NB4 (cell line): ENCODE measurements around the gene EBF3.

ENCODE experiments used
- DNase-seq: peaks from one replicate; pipeline ENCODE4 v3.0.0; 2010; ENCODE audit warnings: low read depth
- H3K4me3 ChIP-seq: one replicate; pipeline ENCODE4 v1.5.1; 2011; ENCODE audit warnings: mild to moderate bottlenecking, low read depth, low read length, moderate library complexity
- CTCF ChIP-seq: IDR thresholded peaks from one replicate; pipeline ENCODE4 v1.5.1; 2012; ENCODE audit warnings: low read depth, low read length
- MYC ChIP-seq: IDR thresholded peaks from 2 replicates; pipeline ENCODE4 v1.6.1; 2011; ENCODE audit warnings: low read depth, low read length
- POLR2A ChIP-seq: IDR thresholded peaks from 2 replicates; pipeline ENCODE4 v1.6.1; 2011; ENCODE audit warnings: mild to moderate bottlenecking; ENCODE audit not compliant: insufficient read length; ENCODE audit errors: extremely low read depth
- TF ChIP-seq, protein P1 (sequence below): IDR thresholded peaks from 2 replicates; pipeline ENCODE4 v1.6.1; 2011; ENCODE audit warnings: low read depth, low read length

EBF3 gene

GRCh38 chr10:129890170-129890569 lies 73.9 kb downstream of the EBF3 start:
- H3K4me3 ChIP-seq: no peak overlapping the region
- no peak for DNase-seq
- TF ChIP-seq POLR2A (no peak), MYC (no peak), CTCF (no peak)
- TF ChIP-seq, protein P1, sequence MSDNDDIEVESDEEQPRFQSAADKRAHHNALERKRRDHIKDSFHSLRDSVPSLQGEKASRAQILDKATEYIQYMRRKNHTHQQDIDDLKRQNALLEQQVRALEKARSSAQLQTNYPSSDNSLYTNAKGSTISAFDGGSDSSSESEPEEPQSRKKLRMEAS: no peak

GRCh38 chr10:129888784-129889616 lies 75.1 kb downstream of the EBF3 start:
- TF ChIP-seq CTCF (peak; percentile 62), MYC (no peak)
- peak; percentile 70 for DNase-seq
- H3K4me3 ChIP-seq: no peak overlapping the region

GRCh38 chr10:129887986-129888783 lies 75.9 kb downstream of the EBF3 start:
- no peak for DNase-seq
- H3K4me3 ChIP-seq: no peak overlapping the region
- TF ChIP-seq POLR2A (no peak), MYC (no peak), CTCF (no peak)
- TF ChIP-seq, protein P1: no peak

DNA sequence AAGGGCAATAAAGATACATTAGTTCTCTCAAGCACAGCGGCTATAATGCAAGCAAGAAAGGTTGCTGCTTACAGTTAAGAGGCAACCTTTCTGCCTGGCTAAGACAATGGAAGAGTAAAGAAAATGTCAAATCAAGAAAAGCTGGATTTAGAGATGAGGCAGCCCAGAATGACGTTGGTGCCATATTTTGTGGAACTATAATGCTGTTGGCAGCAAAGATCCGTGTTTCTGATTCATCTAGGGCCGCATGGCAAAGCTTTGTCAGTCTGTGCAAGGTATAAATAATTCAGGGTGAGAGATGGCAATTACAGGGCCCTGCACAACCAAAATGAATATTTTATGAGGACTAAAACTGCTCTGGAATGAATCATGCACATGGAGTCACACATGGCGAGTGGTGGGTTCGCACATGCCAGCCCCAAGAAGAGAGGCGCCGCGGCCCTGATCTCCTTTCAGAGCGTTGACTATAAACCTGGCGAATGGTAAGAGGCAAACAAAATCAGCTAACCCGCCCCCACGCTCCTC lies 76.6 kb downstream of the EBF3 start:
- H3K4me3 ChIP-seq: no peak overlapping the region
- TF ChIP-seq, protein P1: no peak
- TF ChIP-seq MYC (no peak), CTCF (no peak), POLR2A (no peak)
- DNase-seq: no peak

DNA sequence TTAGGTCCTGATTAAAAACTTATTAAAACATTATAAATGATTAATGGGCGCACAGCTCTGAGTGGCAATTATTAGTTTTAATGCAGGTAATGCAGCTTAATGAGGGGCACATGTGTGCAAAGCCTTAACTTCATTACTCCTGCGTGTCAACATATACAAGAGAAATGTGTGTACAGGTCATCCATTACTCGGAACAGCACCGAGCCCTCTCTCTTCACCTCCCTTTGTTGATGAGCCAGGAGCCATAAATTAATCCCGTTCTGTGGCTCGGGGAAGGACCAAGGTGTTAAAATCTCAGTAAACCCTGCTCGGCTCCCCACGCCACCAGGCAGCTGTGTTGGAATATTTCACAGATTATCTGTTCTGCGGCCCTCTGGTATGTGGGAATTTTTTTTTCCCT lies 77.8 kb downstream of the EBF3 start:
- no peak for TF ChIP-seq MYC
- TF ChIP-seq, protein P1: no peak
- no peak for DNase-seq
- no peak overlapping the region for H3K4me3 ChIP-seq

DNA sequence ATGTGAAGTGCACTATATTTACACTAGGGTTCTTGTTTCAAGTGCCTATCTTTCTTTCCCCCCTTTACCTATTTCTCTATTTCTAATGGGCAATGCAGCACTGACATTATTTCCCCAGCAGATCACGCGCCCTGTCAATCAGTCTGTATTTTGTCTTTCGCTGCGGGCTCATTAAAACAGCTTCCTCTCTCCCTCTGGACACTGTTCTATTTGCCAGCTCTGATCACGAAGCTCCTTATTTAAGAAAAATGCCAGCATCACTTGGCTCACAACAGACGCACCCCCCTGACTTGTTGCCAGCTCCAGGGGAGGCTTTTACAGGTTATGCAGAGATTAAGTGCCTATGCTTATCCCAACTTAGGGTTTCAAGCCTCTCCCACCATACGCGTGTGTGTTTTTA lies 78.5 kb downstream of the EBF3 start:
- no peak for DNase-seq
- TF ChIP-seq CTCF (no peak), POLR2A (no peak), MYC (no peak)
- TF ChIP-seq, protein P1: no peak
- no peak overlapping the region for H3K4me3 ChIP-seq
